ENCODE data around the gene TIAL1.
"Not testable (repeated sequence)": the region's sequence is repeated elsewhere in the genome, so short reads cannot be mapped to it uniquely, and the experiment has no call there.

TIAL1 gene

GRCh38 chr10:119596537-119597404, at the start of gene TIAL1:
TSS of gene TIAL1 (minus strand) at chr10:119596964. CDS start at chr10:119596465, 499 bp downstream.
- in situ Hi-C loops (cut with MboI; ENCODE audit: low pct_unique_long_range_greater_than_20kb, low sequenced_read_pairs) = no loop called here
- peak; percentile 100 for DNase-seq

GRCh38 chr10:119644994-119645393, 48.2 kb upstream of the TIAL1 start:
- peak; percentile 37 for DNase-seq
- in situ Hi-C loops (cut with MboI; ENCODE audit: low pct_unique_long_range_greater_than_20kb, low sequenced_read_pairs) = no loop called here

GRCh38 chr10:119644205-119644814, 47.5 kb upstream of the TIAL1 start:
- in situ Hi-C loops (cut with MboI; ENCODE audit: low pct_unique_long_range_greater_than_20kb, low sequenced_read_pairs) = no loop called here
- DNase-seq = no peak

- DNase-seq = no peak
- in situ Hi-C loops (cut with MboI; ENCODE audit: low pct_unique_long_range_greater_than_20kb, low sequenced_read_pairs) = no loop called here
These were observed 46.8 kb upstream of the TIAL1 start for GRCh38 chr10:119643306-119644204.

- DNase-seq = no peak
- in situ Hi-C loops (cut with MboI; ENCODE audit: low pct_unique_long_range_greater_than_20kb, low sequenced_read_pairs) = no loop called here
These were observed 45.9 kb upstream of the TIAL1 start for GRCh38 chr10:119642556-119643111.

GRCh38 chr10:119640875-119641526, 44.2 kb upstream of the TIAL1 start:
- no peak for DNase-seq
- in situ Hi-C loops (cut with MboI; ENCODE audit: low pct_unique_long_range_greater_than_20kb, low sequenced_read_pairs) = no loop called here

GRCh38 chr10:119640384-119640783, 43.6 kb upstream of the TIAL1 start:
- DNase-seq = no peak
- in situ Hi-C loops (cut with MboI; ENCODE audit: low pct_unique_long_range_greater_than_20kb, low sequenced_read_pairs) = no loop called here

- in situ Hi-C loops (cut with MboI; ENCODE audit: low pct_unique_long_range_greater_than_20kb, low sequenced_read_pairs) = no loop called here
- DNase-seq = no peak
These were observed 42.2 kb upstream of the TIAL1 start for GRCh38 chr10:119638982-119639381.

GRCh38 chr10:119637631-119638030, 40.9 kb upstream of the TIAL1 start:
- in situ Hi-C loops (cut with MboI; ENCODE audit: low pct_unique_long_range_greater_than_20kb, low sequenced_read_pairs) = no loop called here
- DNase-seq = no peak

- in situ Hi-C loops (cut with MboI; ENCODE audit: low pct_unique_long_range_greater_than_20kb, low sequenced_read_pairs) = no loop called here
- no peak for DNase-seq
These were observed 37.4 kb upstream of the TIAL1 start for GRCh38 chr10:119634219-119634544.

- no peak for DNase-seq
These were observed 36.9 kb upstream of the TIAL1 start for GRCh38 chr10:119633538-119634218.

GRCh38 chr10:119630300-119630699, 33.5 kb upstream of the TIAL1 start:
- in situ Hi-C loops (cut with MboI; ENCODE audit: low pct_unique_long_range_greater_than_20kb, low sequenced_read_pairs) = no loop called here
- no peak for DNase-seq

More at GRCh38 chr10:119633538-119634218, 36.9 kb upstream of the TIAL1 start:
- in situ Hi-C loops (cut with MboI; ENCODE audit: low pct_unique_long_range_greater_than_20kb, low sequenced_read_pairs) = no loop called here

- in situ Hi-C loops (cut with MboI; ENCODE audit: low pct_unique_long_range_greater_than_20kb, low sequenced_read_pairs) = no loop called here
- DNase-seq = no peak
These were observed 29.0 kb upstream of the TIAL1 start for GRCh38 chr10:119625570-119626280.

GRCh38 chr10:119621078-119621384, 24.3 kb upstream of the TIAL1 start:
- DNase-seq = no peak
- in situ Hi-C loops (cut with MboI; ENCODE audit: low pct_unique_long_range_greater_than_20kb, low sequenced_read_pairs) = no loop called here

- in situ Hi-C loops (cut with MboI; ENCODE audit: low pct_unique_long_range_greater_than_20kb, low sequenced_read_pairs) = no loop called here
- no peak for DNase-seq
These were observed 23.7 kb upstream of the TIAL1 start for GRCh38 chr10:119620241-119621077.

- DNase-seq; in situ Hi-C loops (cut with MboI; ENCODE audit: low pct_unique_long_range_greater_than_20kb, low sequenced_read_pairs): not testable (repeated sequence)
These were observed 23.0 kb upstream of the TIAL1 start for GRCh38 chr10:119619811-119620210.

GRCh38 chr10:119619215-119619614, 22.5 kb upstream of the TIAL1 start:
- DNase-seq = no peak
- in situ Hi-C loops (cut with MboI; ENCODE audit: low pct_unique_long_range_greater_than_20kb, low sequenced_read_pairs) = no loop called here
